GM19372 (cell line): ENCODE measurements around the gene PRR16.

Source experiments
- ATAC-seq: cut with Tn5 transposase; IDR thresholded peaks from one replicate; pipeline ENCODE4 v1.9.1; 2021; ENCODE audit warnings: mild to moderate bottlenecking, low read depth, moderate library complexity; ENCODE audit not compliant: unreplicated experiment

PRR16 gene

DNA sequence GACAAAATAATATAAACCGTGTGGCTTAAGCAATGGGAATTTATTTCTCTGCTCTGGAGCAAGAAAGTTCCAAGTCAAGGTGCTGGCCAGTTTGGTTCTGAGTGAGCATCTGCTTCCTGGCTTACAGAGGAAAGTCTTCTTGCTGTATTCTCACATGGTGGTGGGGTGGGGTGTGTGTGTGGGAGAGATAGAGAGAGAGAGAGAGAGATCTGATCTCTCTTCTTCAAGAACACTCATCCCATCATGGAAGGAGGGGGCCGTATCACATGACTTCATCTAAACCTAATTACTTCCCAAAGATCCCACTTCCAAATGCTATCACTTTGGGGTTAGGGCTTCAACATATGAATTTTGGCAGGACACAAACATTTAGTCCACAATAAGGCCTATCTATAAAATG lies 91.2 kb downstream of the PRR16 start:
- no peak for ATAC-seq

DNA sequence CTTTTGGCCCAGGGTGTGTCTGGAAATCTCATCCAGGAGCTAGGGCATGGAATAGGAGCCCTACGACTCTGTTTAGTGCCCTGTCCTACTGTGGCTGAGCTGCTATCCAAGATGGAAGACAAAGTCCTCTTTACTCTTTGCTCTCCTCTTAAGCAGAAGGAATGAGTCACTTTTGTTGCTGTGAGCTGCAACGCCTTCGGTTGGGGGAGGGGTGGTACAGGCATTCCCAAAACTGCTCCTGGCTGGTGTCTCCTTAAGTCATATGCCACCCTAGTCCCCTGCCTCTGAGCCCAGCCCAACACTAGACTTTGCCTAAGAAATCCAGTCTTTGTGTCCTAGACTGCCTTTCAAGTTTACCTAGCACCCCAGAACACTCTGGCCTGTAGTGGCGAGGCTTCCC lies 99.9 kb downstream of the PRR16 start:
- no peak for ATAC-seq

DNA sequence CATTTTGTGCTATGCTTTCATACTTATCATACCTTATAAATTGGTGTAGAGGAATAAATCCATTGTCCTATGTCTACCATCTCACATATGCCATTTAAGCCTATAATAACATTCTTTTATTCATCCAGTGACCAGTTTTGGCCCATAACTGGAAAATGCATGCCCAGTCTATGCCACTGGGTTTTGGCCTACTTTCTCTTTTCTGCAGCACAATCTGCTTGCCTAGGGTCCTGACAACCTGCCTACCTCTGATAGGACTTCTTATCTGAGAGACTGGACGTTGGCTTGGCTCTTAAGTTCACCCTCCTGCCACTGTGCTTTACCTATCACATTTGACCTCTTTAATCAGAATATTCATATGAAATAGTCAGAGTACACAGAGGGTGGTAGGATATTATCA lies 103.0 kb downstream of the PRR16 start:
- no peak for ATAC-seq

DNA sequence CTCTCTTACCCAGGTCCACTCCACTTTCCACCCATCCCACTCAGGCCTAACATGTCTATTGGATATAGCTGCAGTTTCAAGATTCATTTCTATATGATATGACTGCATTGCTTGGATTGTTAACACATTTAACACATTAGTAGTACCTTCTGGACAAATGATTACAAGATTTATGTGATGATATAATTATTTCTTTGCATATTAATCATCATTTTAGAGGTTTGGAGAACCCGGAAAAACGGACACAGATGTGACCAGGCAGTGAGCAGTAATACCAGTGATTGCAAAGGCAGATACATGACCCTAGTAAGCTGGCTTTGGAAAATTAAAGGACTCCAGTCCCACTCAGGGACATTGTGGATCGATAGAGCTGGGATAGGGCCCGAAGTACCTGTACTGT lies 103.8 kb downstream of the PRR16 start:
- ATAC-seq = no peak

DNA sequence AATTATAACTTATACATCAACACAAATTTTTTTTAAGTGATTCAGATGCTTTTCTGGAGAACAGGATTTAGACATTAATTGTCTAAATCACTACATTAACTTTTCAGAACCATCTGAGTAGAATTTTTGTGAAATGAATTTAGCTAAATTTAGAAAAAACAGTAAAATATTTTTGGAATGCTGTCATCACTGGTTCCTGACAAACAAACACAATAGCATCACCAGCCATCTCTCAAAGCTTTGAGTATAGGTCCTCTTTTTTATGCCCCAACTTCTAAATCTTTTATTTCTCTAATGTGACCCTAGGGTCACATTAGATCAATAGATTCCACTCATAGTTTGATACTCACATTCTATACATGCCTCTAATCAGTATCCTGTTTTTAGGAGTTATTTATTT lies 104.6 kb downstream of the PRR16 start:
- ATAC-seq = no peak

DNA sequence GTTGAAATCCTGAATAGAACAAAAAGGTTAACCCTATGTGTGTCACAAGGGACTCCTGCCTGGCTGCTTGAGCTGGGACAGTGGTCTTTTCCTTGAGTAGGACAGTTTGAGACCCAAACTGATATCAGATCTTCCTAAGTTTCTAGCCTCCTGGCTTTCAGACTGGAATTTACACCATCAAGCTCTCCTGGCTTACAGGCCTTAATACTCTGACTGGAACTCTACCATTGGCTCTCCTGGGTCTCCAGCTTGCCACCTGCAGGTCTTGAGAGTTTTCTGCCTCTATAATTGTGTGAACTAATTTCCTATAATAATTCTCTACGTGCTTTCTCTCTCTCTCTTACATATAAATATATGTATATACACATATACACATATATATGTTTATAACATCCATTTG lies 112.5 kb downstream of the PRR16 start:
- ATAC-seq = no peak

DNA sequence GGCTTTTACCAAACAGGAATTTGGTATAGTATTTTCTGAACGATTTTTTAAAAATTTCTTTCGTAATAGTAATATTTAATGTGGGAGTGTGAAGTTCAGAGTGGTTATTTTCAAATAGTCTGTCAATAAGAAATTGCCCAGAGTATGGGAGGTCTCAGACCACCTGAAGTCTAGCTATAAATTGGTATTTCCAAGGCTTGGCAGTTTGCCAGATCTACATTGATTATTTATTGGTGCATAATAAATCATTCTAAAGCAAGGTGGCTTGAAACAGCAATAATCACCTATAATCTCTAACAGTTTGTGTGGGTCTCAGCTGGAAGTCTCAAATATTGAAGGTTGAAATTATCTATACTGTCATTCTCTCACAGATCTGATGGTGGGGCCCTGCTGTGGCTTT lies 118.5 kb downstream of the PRR16 start:
- no peak for ATAC-seq

DNA sequence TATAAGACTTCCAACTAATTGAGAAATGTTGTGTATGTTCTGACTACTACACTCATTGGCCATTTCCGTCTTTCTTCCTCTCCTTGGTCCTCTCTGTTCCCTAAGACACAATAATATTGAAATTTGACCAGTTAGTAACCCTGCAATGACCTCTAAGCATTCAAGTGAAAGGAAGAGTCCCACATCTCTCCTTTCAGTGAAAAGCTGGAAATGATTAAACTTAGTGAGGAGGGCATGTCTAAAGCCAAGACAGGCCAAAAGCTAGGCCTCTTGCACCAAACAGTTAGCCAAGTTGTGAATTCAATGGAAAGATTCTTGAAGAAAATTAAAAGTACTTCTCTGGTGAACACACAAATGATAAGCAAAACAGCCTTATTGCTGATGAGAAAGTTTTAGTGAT lies 122.5 kb downstream of the PRR16 start:
- ATAC-seq = no peak

DNA sequence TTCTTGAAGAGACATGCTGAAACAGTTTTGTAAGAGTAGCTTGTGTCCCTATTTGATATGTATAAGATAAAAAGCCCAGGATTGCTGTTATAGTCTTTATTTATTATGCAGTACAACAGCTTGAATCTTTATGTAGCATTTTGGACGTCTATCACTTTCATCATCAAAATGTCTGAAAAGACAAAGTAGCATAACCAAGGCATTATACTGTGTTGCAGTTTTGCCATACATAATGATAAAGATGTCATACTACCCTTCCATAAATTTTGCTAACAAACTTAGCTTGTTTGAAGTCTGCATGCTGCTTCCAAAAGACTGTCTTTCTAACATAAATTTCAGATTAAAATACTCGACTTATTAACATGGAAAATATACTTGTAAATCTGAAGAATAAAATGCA lies 127.8 kb downstream of the PRR16 start:
- no peak for ATAC-seq

DNA sequence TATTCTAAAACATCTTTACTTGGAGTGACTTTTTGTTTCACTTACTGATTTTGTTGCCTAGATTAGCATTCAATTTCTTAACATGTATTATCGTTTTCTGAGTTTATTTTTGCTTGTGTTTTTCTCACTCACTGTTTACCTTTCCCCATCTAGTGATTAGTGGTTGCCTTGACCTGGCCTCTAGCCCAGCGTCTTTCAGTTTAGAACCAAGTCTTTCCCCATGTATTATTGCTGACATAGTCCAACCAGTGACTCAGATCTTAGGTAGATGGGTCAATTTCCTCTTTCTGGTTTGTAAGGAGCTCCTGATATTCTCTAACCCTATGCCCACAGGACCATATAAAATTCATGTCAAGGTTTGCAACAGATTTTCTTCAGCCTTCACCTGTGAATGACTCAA lies 135.5 kb downstream of the PRR16 start:
- ATAC-seq = no peak

DNA sequence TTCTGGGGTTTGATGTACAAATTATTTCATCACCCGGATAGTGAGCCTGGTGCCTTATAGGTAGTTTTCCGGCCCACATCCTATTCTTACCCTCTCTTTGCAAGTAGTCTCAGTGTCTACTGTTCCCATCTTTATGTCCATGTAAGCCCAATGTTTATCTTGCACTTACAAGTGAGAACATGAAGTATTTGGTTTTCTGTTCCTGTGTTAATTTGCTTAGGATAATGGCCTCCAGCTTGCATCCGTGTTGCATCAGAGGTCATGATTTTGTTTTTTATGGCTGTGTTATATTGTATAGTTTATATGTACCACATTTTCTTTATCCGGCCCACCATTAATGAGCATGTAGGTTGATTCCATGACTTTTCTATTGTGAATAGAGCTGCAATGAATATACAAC lies 136.5 kb downstream of the PRR16 start:
- no peak for ATAC-seq

DNA sequence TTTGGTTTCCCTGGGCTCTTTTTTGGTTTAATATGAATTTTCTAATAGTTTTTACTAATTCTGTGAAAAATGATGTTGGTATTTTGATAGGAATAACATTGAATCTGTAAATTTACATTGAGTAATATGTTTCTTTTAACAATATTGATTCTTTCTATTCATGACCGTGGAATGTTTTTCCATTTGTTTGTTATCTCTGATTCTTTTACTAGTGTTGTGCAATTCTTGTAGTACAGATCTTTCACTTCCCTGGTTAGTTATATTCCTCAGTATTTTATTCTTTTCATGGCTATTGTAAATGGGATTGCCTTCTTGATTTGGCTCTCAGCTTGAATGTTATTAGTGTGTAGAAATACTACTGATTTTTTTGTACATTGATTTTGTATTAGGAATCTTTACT lies 137.9 kb downstream of the PRR16 start:
- ATAC-seq = no peak

DNA sequence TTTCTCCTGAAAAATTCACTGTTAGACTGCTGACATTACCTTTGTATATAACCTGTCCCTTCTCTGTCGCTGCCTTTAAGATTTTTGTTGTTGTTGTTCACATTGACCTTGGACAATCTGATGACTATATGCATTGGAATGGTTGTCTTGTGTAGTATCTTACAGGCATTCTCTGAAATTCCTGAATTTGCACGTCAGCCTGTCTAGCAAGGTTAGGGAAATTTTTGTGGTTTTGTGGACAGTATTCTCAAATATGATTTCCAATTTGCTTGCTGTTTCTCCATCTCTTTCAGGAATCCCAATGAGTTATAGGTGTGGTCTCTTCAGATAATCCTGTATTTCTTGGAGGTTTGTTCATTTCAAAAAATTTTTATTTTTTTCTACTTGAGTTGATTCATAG lies 140.8 kb downstream of the PRR16 start:
- ATAC-seq = no peak

DNA sequence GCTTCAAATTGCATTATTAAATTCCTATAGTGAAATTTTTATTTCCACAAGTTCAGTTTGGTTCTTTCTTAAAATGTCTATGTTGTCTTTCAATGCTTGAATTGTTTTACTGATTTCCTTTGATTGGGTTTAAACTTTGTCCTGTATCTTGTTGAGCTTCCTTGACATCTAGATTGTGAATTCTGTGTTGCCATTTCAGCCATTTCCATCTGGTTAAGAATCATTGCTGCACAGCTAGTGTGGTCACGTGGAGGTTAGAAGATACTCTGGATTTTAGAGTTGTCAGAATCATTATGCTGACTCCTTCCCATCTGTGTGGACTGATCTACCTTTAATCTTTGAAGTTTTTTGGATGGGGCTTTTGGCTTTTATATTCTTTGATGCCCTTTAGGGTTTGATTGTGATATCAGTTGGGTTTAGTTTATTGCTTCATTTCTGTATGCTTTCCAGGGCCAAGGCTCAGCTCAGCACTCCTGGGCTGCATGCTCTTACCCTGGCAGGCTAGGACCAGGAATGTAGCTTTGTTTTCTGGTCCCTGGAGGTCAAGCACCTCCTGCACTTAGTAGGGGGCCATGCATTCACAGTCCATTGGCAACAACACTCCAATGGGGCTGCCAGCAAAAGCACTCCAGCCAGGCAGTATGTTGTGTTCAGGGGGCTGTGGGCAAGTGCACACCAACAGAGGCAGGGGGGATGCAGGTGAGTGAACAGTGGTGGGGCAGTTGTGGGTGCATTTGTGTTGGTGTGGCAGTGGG lies 141.4 kb downstream of the PRR16 start:
- no peak for ATAC-seq

DNA sequence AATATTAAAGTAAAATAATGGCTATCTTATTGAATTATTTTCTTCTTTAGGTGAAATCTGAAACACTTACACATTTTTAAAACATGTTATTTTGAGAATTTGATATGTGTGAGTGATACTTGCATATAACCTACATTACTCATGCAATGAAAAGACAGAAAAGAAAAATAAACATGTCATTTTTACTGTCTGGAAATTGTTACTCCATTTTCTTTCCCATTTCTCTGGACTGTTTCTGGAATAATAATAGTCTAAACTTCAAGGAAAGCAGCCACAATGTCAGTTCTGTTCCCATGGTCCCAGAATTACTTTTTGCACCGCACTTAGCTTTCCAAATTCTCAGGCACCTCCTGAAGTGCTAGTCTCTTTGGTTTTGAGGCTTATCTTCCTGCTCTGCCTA lies 145.5 kb downstream of the PRR16 start:
- ATAC-seq = no peak

DNA sequence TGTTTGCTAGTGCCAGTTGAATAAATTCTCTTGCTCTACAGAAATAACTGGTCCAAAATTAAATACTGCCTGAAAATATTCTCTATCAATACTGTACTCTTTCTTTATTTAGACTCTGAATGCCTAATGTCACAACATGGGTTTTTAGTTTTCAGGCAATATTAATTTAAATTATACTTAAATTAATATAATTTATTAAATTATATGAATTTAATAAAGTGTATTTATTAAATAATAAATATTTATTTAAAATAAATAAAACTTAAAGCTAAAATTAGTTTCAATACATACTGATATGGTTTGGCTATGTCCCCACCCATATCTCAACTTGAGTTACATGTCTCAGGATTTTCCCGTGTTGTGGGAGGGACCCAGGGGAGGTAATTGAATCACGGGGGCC lies 146.0 kb downstream of the PRR16 start:
- no peak for ATAC-seq

DNA sequence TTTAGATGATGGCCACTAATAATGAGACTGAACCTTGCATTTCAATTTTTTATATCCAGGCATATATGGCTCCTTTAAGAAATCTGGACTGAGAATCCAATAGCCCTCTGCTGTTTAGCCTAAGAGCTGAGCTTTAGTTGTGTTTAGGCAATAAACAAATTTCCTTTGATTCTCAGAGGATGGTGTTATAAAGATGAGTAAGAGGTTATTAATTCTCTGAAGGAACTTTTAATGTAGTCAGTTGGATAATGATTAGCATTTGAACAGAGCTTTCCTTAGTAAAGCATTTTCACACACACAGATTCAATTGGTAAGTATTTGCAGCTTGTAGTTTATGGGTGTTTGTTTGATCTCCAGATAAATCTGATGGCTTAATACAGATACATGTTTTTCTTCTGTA lies 149.6 kb downstream of the PRR16 start:
- no peak for ATAC-seq

DNA sequence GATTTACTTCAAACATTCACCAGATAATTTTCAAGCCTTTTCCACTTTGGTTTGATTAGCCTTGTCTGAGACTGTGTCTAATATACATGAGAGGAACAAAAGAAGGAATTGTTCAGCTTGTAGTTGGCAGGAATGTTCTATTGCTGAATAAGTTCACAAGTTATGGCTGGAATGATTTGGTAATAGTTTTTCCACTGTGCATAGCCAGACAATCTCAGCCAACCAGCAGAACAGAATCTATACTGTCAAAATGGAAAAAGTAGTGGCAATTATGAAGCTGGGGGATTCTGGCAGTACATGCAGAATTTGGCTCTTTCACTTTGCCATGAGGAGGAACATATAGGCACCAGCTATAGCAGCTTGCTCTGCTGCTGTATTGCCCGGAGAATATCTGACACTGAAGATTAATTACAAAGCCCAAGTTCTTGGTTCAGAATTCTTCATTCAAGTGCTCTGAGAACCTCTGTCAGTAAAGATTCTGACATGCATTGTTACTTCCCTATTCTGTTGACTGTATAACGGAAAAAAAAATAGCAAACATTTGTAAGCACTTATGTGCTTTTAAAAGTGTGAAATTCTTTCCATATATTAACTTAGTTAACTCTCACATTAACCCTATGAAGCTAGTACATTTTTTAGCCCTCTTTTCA lies 150.6 kb downstream of the PRR16 start:
- no peak for ATAC-seq

DNA sequence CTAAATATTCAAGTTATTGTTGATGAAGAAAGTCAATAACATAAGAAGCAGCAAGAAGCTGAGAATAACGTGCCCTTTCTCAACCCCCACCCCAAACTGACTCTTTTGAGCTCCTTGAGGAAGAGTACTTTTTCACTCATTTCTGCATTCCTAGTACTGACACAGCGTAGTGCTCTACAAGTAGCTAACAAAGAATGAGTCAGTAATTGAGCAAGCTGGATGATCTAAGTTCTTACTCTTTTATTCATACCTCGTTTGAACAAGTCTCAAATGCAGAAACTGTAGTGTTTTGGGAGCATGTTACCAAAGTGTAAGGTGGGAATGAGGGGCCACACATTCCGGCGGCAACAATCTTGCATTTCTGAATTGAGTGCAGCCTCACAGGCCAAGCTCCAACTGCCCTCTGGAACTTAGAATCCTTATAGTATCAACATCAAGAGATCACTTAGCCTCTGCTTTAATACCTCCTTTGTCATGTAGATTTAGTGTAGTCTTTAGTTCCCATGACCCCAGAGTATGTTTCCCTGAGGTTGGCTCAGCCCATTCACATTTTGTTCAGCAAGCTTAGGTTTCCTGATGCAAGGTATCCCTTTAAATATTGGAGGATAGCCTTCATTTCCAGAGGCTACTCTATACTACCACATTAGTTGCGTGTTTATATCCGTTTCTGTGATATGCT lies 152.0 kb downstream of the PRR16 start:
- no peak for ATAC-seq

DNA sequence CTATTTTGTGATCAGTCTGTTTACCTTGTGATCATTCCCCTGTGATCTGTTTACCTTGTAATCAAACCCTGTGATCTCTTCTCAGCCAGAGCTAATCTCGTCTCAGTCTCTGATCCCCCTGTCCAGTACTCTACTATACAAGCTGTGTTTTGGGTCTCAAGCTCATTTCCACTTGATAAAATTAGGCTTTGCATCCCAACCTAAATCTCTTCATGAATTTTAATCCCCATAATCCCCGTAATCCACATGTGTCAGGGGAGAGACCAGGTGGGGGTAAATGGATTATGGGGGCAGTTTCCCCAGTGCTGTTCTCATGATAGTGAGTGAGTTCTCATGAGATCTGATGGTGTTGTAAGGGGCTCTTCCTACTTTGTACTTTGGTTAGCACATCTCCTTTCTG lies 157.2 kb downstream of the PRR16 start:
- ATAC-seq = no peak

DNA sequence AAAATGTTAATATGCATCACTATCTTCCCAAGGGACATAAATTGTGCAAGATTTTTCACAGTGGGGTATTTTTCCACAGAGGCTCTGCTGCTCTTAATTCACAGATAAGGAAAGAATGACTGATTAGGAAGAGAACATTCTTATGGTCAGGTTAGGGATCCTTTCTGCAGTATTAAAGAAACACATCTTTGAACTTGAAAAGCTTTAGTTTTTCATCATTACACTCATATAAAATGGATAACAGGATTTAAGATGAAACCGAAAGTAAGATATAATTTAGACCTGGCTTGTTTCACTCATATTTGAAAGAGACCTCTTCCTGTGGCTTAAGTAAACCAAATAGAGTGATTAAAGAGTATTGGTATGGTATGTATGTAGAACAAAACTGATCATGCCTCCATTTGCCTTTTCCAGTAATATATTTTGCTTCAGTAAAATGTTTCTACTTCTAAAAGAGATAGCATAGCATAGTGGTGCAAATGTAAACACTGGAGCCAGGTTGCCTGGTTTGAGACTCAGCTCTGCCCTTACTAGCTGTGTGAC lies 160.0 kb downstream of the PRR16 start:
- no peak for ATAC-seq

DNA sequence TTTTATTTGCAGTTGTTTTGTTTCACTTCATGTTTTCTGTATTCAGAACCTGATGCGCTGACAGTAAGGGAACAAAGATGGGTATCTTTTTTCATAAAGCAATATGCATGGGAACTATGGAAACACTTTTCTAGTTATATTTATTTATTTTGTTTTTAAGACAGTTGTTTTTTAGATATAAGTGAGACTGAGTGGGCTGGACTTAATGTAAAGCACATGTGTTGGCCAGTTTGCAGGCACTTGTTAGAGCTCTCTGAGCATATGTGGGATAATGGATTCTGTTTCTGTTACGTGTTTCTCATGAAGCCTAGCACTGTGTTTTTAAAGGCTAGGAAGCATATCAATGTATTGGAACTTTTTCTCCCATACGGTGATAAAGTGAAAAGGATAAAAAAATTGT lies 164.1 kb downstream of the PRR16 start:
- ATAC-seq = no peak
